ENCODE measurements around the gene RIPK4.

DNA sequence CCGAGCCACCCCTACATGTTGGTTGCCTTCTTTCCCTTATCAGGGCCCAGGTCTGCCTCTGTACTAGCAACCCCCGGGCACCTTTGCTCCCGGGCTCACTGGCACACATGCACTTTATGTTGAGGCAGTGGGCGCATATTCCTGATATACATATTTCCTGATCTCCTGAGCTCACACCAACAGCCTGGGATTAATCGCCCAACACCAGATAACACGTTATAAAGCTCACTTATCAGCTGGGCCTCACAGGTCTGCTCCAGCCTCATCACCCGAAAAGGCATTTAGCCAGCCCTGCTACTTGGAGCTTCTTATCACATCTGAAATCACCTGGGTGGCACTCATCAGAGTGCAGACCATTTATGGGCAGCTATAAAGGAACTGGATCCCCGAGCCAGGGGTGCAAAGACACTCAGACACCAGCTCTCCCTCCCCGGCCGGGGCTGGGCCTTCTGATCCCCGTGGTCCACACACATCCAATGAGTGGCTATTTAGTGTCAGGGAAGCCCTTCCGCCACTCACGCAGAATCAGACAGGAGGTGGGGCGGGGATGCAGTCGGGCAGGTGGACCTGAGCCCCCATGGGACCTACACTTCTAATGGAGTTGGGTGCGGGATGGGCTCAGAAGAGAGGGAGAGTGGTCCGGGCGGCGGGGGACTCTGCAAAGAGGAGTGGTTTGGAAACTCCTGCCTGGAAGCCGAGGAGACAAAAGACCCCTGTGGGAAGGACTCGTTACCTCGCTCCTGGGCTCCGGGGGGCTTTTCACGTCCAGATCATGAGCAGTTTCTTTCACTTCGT, 21.6 kb downstream of the RIPK4 start:
- TF ChIP-seq EZH2 (IDR thresholded peaks at IDR 0.05) (no peak), POLR2AphosphoS5 (IDR thresholded peaks at IDR 0.05; ENCODE audit: borderline replicate concordance, low read depth, low read length) (no peak)

All from SK-N-MC (cell line).